HFF-Myc (cell line): Measurements from ENCODE around the gene SYNDIG1.
"Not testable (repeated sequence)": the region's sequence is repeated elsewhere in the genome, so short reads cannot be mapped to it uniquely, and the experiment has no call there.

Source experiments
- DNase-seq: peaks from one replicate; pipeline ENCODE4 v3.0.0-alpha.2; 2011; ENCODE audit warnings: low read depth; ENCODE audit errors: extremely low read depth
- H3K4me3 ChIP-seq: replicated peaks from 2 replicates; pipeline ENCODE4 v1.5.1; 2011; ENCODE audit warnings: low read depth, mild to moderate bottlenecking, control low read depth, low read length
- TF ChIP-seq, protein P1 (sequence below): IDR thresholded peaks from 2 replicates; pipeline ENCODE4 v1.5.1; 2012; ENCODE audit warnings: mild to moderate bottlenecking, low read depth, low read length, control low read depth; ENCODE audit errors: missing control alignments

The SYNDIG1 gene

DNA sequence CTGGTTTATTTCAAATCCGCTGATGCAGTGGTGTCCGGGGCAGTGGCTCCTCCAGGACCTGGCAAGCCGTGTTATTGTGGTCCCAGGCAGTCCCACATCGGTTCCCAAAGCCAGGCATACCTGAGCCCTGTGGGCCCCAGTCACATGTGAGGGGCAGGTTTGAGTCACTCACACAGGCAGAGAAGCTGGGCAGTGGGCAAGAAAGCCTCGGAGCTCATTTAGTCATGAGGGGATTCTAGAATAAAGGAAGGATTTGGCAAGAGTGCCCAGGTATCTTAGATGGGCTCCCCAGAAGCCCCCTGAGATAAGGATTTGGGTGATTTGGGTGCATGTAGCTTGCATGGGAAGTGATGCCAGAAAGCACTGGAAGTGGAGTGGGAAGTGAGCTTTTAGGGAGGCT is 37.3 kb downstream of the SYNDIG1 start:
- no peak for DNase-seq
- TF ChIP-seq, protein P1, sequence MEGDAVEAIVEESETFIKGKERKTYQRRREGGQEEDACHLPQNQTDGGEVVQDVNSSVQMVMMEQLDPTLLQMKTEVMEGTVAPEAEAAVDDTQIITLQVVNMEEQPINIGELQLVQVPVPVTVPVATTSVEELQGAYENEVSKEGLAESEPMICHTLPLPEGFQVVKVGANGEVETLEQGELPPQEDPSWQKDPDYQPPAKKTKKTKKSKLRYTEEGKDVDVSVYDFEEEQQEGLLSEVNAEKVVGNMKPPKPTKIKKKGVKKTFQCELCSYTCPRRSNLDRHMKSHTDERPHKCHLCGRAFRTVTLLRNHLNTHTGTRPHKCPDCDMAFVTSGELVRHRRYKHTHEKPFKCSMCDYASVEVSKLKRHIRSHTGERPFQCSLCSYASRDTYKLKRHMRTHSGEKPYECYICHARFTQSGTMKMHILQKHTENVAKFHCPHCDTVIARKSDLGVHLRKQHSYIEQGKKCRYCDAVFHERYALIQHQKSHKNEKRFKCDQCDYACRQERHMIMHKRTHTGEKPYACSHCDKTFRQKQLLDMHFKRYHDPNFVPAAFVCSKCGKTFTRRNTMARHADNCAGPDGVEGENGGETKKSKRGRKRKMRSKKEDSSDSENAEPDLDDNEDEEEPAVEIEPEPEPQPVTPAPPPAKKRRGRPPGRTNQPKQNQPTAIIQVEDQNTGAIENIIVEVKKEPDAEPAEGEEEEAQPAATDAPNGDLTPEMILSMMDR, result no peak
- H3K4me3 ChIP-seq, result no peak overlapping the region

GRCh38 chr20:24507182-24507853 is 37.9 kb downstream of the SYNDIG1 start:
- no peak for DNase-seq

DNA sequence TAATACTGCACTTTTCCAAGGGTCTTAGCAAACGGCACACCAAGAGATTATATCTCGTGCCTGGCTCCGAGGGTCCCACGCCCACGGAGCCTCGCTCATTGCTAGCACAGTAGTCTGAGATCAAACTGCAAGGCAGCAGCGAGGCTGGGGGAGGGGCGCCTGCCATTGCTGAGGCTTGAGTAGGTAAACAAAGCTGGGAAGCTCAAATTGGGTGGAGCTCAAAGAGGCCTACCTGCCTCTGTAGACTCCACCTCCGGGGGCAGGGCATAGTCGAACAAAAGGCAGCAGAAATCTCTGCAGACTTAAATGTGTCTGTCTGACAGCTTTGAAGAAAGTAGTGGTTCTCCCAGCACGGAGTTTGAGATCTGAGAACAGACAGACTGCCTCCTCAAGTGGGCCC is 43.0 kb downstream of the SYNDIG1 start:
- DNase-seq, H3K4me3 ChIP-seq: not testable (repeated sequence)

More at GRCh38 chr20:24507182-24507853, 37.9 kb downstream of the SYNDIG1 start:
- TF ChIP-seq, protein P1, result no peak
- no peak overlapping the region for H3K4me3 ChIP-seq

- no peak overlapping the region for H3K4me3 ChIP-seq
- TF ChIP-seq, protein P1, result no peak
- DNase-seq, result no peak
Observed at GRCh38 chr20:24518515-24518914, 49.1 kb downstream of the SYNDIG1 start.

- DNase-seq, result no peak
- TF ChIP-seq, protein P1, result no peak
- no peak overlapping the region for H3K4me3 ChIP-seq
Observed at GRCh38 chr20:24519476-24519875, 50.0 kb downstream of the SYNDIG1 start.

DNA sequence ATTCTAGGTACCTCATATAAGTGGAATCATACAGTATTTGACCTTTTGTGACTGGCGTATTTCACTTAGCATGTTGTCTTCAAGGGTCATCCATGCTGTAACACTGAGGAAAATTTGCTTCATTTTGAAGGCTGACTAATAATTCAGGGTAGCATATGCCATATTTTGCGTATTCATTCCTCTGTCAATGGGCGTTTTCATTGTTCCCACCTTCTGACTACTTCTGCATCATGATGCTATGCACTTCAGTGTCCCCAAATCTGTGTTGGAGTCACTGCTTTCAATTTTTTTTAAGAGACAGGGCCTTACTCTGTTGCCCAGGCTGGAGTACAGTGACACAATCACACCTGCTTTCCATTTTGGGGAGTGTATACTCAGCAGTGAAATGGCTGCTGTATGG is 51.6 kb downstream of the SYNDIG1 start:
- TF ChIP-seq, protein P1, result no peak
- no peak for DNase-seq
- no peak overlapping the region for H3K4me3 ChIP-seq

DNA sequence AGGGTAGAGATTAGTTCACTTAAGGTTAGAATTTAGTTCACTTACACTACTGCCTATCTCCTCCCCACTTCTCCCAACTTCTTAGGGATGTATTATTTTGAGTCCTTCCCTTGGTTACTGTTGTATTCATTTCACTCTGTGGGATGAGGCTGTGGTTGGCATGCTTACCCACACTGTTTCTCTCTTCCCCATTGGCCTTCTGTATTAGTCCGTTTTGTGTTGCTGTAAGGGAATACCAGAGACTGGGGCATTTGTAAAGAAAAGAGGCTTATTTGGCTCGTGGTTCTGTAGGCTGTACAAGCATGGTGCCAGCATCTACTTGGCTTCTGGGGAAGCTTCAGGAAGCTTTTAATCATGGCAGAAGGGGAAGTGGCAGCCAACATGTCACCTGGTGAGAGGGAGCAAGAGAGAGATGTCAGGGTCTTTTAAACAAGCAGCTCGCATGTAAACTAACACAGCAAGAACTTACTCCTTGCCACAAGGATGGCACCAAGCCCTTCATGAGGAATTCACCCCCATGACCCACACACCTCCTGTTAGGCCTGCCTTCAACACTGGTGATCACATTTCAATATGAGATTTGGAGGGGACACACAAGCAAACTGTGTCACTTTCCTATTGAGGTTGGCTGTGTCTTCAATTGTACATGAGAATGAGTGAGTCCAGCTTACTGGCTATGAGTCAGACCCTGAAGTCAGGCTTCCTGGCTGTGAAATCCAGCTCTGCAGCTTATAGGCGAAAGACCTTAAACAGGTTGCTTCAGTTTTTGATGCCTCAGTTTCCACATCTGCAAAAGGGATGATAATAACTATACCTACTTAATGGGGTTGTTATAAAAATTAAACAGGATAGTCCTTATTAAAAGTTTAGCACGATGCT is 53.3 kb downstream of the SYNDIG1 start:
- no peak for DNase-seq
- no peak overlapping the region for H3K4me3 ChIP-seq

More for the DNA sequence above, 53.3 kb downstream of the SYNDIG1 start:
- TF ChIP-seq, protein P1, result no peak
